Measurements from ENCODE around the gene ITGA2B. TPM values are rescaled to one million over a fixed set of nuclear protein-coding genes. Genes with fewer than 3 reads are reported as not detected.

ITGA2B gene
- total and polyA plus RNA-seq, 10 of the 15 experiments (the other 5 are each of a cell fraction or from before 2014, with no cell fraction given) = 0.04 to 0.51 (median 0.21) TPM; not detected in 1

- H3K4me2 ChIP-seq (ENCODE audit: control insufficient read depth, insufficient read depth) = no peak overlapping the region
- WGBS (ENCODE audit: insufficient coverage, insufficient replicate concordance, low lambda C conversion rate, missing lambda C conversion rate) = 17% methylated on average over 3 of the region's 3 CpGs
- RAD21 ChIA-PET (ENCODE audit: unreplicated experiment) = interaction anchor here (1.0 to 2.0 kb wide), 2 partner anchors 11 to 125 kb away, joined by 3 to 8 read pairs; no protein-coding TSS in a partner anchor
- in situ Hi-C loops (cut with MboI) (no loop called here), intact Hi-C loops (cut with micrococcal nuclease; ENCODE audit: unreplicated experiment) (no loop called here)
- DNase-seq (ENCODE audit: low read depth, low spot score) (no peak), ATAC-seq (no peak; the same call in 2 of the 3 replicates), FAIRE-seq (no peak)
- H3K9ac ChIP-seq (ENCODE audit: control insufficient read depth, insufficient read depth, low read length) = no peak overlapping the region
- no peaks in the 10 kb centered on the region for H3K27me3 ChIP-seq (replicated peaks in 1 of 2; ENCODE audit: control insufficient read depth in 2 of 2, insufficient read depth in 2 of 2, low read length in 1 of 2)
- no peak overlapping the region; the same call in 1 of the 2 replicates for H2AFZ ChIP-seq (ENCODE audit: control insufficient read depth, low read depth, low read length)
- H4K20me1 ChIP-seq (ENCODE audit: control insufficient read depth, insufficient read depth) = no peaks in the 10 kb centered on the region
- SMC1A ChIA-PET (ENCODE audit: uncharacterized antibody, unreplicated experiment) = interaction anchor here (1.0 to 2.2 kb wide), 3 partner anchors 11 to 16 kb away, joined by 3 to 7 read pairs (median 5); partner anchors contain the start of gene GRN
- no peak overlapping the region for H3K4me3 ChIP-seq
- H3K36me3 ChIP-seq (ENCODE audit: control insufficient read depth in 2 of 2, insufficient read depth in 2 of 2, low read length in 1 of 2) = no peaks in the 10 kb centered on the region
- POLR2A ChIA-PET = interaction anchor here (0.9 kb wide), 2 partner anchors 10 to 11 kb away, joined by 3 to 4 read pairs; partner anchors contain the start of gene GRN
- no peak overlapping the region for H3K27ac ChIP-seq (ENCODE audit: control insufficient read depth, insufficient read depth)
- BruUV-seq (replicated peaks) = no TSS peak
- TF ChIP-seq FOXK2 (IDR thresholded peaks at IDR 0.05) = no peak
- TF ChIP-seq BCL11A (IDR thresholded peaks at IDR 0.05; ENCODE audit: low read depth, low read length) = no peak
- TF ChIP-seq BCL3 (IDR thresholded peaks at IDR 0.05; ENCODE audit: borderline replicate concordance, insufficient read depth, low read depth, low read length, poor library complexity, severe bottlenecking) = no peak
- TF ChIP-seq SP1 (IDR thresholded peaks at IDR 0.05; ENCODE audit: low read depth, low read length) = no peak
- TF ChIP-seq SPI1 (IDR thresholded peaks at IDR 0.05; ENCODE audit: borderline replicate concordance, insufficient read depth, low read depth, low read length) = peak; percentile 34; the same call in 1 of the 2 replicates
- no peaks in the 10 kb centered on the region for H3K9me3 ChIP-seq (replicated peaks; ENCODE audit: control insufficient read depth, insufficient read depth, low read length)
- CTCF ChIA-PET = interaction anchor here (1.1 to 9.1 kb wide), 5 partner anchors 8 to 130 kb away, joined by 3 to 154 read pairs (median 5); partner anchors contain the start of gene GRN
- peaks cover 6% of the 10 kb centered on the region for H3K4me1 ChIP-seq (ENCODE audit: control insufficient read depth, insufficient read depth, low read length)
- H3K79me2 ChIP-seq (ENCODE audit: control insufficient read depth, insufficient read depth, low read length) = no peaks in the 10 kb centered on the region
These were observed 54.7 kb downstream of the ITGA2B start for GRCh38 chr17:44334727-44335126.

Data from GM12878 (cell line).